NCI-H2081 (cell line): ENCODE data around the gene GDPD4.

ENCODE experiments used
- DNase-seq, 2 experiments: peaks; one replicate each; lab custom pipeline; 2025; lab: John Stamatoyannopoulos, UW

GDPD4 gene

GRCh38 chr11:77173494-77173893 lies 128.0 kb downstream of the GDPD4 start:
- DNase-seq: no peak

GRCh38 chr11:77172666-77172982 lies 128.9 kb downstream of the GDPD4 start:
- DNase-seq: no peak

- DNase-seq: no peak
These were observed 129.4 kb downstream of the GDPD4 start for GRCh38 chr11:77171885-77172665.

- no peak for DNase-seq
These were observed 130.2 kb downstream of the GDPD4 start for GRCh38 chr11:77171254-77171653.

GRCh38 chr11:77170107-77170506 lies 131.4 kb downstream of the GDPD4 start:
- DNase-seq: no peak

- no peak for DNase-seq
These were observed 133.7 kb downstream of the GDPD4 start for GRCh38 chr11:77167791-77168190.

- DNase-seq: no peak
These were observed 134.3 kb downstream of the GDPD4 start for GRCh38 chr11:77167111-77167626.
